Spleen (tissue), 7 donors: ENCODE measurements around the gene NAGK.
"Not testable (repeated sequence)": the region's sequence is repeated elsewhere in the genome, so short reads cannot be mapped to it uniquely, and the experiment has no call there.

Source experiments
- POLR2AphosphoS5 ChIP-seq, 3 donors: sonication (generic); formaldehyde crosslinking; IDR thresholded peaks; one replicate each; pipeline ENCODE4 v1.5.1; 2017; ENCODE audit warnings: antibody characterized with exemption in 3 of 3
- TF ChIP-seq, protein P1 (sequence below), 11 experiments: fragments of 200-600 bp in 7 of 11; fragments of 450-650 bp in 4 of 11; sonication (generic) in 4 of 11; IDR thresholded peaks in 8 of 11; conservative IDR thresholded peaks in 3 of 11; 1 replicate in 7 of 11; 2 replicates in 4 of 11; pipeline versions ENCODE4 v1.4.0 to v1.8.0; 2016 to 2021; ENCODE audit warnings: antibody characterized with exemption in 11 of 11, inconsistent platforms in 4 of 11, mild to moderate bottlenecking in 1 of 11
- donor health status: DM: no; HTN: no; CAD: no; lungs with moderate emphysema.
- donor health status: DM: no; HTN: no; CAD: no.
- donor health status: DM: no; HTN: no; CAD: no.

DNA sequence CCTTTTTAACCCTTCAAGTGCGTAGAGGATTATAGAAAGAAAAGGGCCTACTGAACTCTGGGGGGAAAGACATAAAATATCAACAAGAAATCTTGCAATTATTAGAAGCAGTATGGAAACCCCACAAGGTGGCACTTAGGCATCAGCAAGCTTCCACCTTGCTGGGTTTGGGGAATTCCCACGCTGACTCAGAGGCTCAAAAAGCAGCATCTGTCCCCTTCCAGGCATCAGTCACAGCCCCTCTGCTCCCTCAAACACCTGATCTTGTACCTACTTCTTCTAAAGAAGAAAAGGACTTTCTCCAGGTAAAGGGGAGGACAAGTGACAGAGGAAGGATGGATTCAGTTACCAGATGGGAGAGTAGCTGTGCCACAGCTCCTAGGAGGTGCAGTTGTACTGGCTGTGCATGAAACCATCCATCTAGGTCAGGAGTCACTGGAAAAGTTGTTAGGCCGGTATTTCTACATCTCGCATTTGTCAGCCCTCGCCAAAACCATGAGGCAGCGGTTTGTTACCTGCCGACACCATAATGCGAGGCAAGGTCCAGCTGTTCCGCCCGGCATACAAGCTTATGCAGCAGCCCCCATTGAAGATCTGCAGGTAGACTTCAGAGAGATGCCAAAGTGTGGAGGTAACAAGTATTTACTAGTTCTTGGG, 18.6 kb upstream of the NAGK start:
- not testable (repeated sequence) for TF ChIP-seq POLR2AphosphoS5 (IDR thresholded peaks at IDR 0.05)
- TF ChIP-seq, protein P1, sequence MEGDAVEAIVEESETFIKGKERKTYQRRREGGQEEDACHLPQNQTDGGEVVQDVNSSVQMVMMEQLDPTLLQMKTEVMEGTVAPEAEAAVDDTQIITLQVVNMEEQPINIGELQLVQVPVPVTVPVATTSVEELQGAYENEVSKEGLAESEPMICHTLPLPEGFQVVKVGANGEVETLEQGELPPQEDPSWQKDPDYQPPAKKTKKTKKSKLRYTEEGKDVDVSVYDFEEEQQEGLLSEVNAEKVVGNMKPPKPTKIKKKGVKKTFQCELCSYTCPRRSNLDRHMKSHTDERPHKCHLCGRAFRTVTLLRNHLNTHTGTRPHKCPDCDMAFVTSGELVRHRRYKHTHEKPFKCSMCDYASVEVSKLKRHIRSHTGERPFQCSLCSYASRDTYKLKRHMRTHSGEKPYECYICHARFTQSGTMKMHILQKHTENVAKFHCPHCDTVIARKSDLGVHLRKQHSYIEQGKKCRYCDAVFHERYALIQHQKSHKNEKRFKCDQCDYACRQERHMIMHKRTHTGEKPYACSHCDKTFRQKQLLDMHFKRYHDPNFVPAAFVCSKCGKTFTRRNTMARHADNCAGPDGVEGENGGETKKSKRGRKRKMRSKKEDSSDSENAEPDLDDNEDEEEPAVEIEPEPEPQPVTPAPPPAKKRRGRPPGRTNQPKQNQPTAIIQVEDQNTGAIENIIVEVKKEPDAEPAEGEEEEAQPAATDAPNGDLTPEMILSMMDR (IDR thresholded peaks at IDR 0.05 in 8 of 11, conservative IDR thresholded peaks at IDR 0.05 in 3 of 11) = peak in 1 of 11 experiments; percentile 14
